ENCODE results near the gene KIAA1671. TPM values are rescaled to one million over a fixed set of nuclear protein-coding genes. Genes with fewer than 3 reads are reported as not detected.
"Not testable (repeated sequence)": the region's sequence is repeated elsewhere in the genome, so short reads cannot be mapped to it uniquely, and the experiment has no call there.

KIAA1671 gene
- total RNA-seq, 3 donors from 2014 or later = 9.8 to 62.8 (median 36.4) TPM

- no peaks in the 10 kb centered on the region for H3K9me3 ChIP-seq
- intact Hi-C loops (cut with DNase I; ENCODE audit: low total_unique reads) = no loop called here
- H3K4me1 ChIP-seq = no peaks in the 10 kb centered on the region
Observed at GRCh38 chr22:25232301-25232700, 279.8 kb downstream of the KIAA1671 start.

DNA sequence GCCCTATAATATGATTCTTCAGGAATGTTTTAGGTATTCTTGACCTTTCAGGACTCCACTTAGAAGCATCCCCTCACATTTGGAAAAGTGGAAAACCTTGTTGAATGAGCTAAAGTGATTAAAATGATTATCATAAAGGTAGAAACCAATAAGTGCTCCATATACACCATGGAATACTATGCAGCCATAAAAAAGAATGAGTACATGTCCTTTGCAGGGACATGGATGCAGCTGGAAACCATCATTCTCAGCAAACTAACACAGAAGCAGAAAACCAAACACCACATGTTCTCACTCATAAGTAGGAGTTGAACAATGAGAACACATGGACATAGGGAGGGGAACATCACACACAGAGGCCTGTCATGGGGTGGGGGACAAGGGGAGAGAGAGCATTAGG lies 281.2 kb downstream of the KIAA1671 start:
- intact Hi-C loops (cut with DNase I; ENCODE audit: low total_unique reads); H3K36me3 ChIP-seq; H3K9me3 ChIP-seq; DNase-seq (ENCODE audit: low spot score in 2 of 2); H3K4me3 ChIP-seq; H3K27me3 ChIP-seq; H3K27ac ChIP-seq; H3K4me1 ChIP-seq: not testable (repeated sequence)

More at GRCh38 chr22:25232301-25232700, 279.8 kb downstream of the KIAA1671 start:
- TF ChIP-seq POLR2AphosphoS5 (IDR thresholded peaks at IDR 0.05) = no peak
- no peak for TF ChIP-seq CTCF (IDR thresholded peaks at IDR 0.05)
- TF ChIP-seq POLR2A (IDR thresholded peaks at IDR 0.05) = no peak
- no peak for DNase-seq (ENCODE audit: low spot score in 2 of 2)
- Histone ChIP-seq H3K27me3 (peaks cover 0 to 7% of the 10 kb centered on the region in 2 donors), H3K36me3 (no peaks in the 10 kb centered on the region), H3K27ac (no peak overlapping the region), H3K4me3 (no peak overlapping the region)

GRCh38 chr22:25235547-25236290 lies 283.2 kb downstream of the KIAA1671 start:
- peak; percentile 27 to 82 for DNase-seq (ENCODE audit: low spot score in 2 of 2)
- intact Hi-C loops (cut with DNase I; ENCODE audit: low total_unique reads) = no loop called here
- Histone ChIP-seq H3K4me1 (no peaks in the 10 kb centered on the region), H3K9me3 (no peaks in the 10 kb centered on the region), H3K27ac (no peak overlapping the region), H3K4me3 (no peak overlapping the region), H3K36me3 (no peaks in the 10 kb centered on the region), H3K27me3 (peaks cover 0 to 7% of the 10 kb centered on the region in 2 donors)
- TF ChIP-seq POLR2A (IDR thresholded peaks at IDR 0.05) = no peak
- TF ChIP-seq POLR2AphosphoS5 (IDR thresholded peaks at IDR 0.05) = no peak
- TF ChIP-seq CTCF (IDR thresholded peaks at IDR 0.05) = peak in 2 of 3 donors; percentile 51 to 68

DNA sequence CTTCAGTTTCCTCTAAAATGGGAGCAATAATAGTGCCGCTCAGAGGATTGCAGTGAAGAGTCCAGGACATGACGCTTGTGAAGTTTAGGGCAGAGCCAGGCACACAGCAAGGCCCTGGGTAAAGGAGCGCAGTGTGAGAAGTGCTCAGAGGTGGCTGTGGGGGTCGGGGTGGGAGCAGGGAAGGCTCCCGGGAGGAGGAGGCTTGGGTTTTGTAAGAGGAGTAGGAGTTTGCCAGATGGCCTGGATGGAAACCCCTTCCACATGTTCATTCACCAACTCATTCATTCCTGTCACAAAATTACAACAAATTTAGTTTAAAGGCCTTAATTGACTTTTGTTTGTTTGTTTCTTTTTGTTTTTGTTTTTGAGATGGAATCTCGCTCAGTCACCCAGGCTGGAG lies 283.9 kb downstream of the KIAA1671 start:
- TF ChIP-seq CTCF (IDR thresholded peaks at IDR 0.05) (no peak), POLR2A (IDR thresholded peaks at IDR 0.05) (no peak), POLR2AphosphoS5 (IDR thresholded peaks at IDR 0.05) (no peak)

GRCh38 chr22:25237503-25237902 lies 285.0 kb downstream of the KIAA1671 start:
- H3K27ac ChIP-seq = no peak overlapping the region
- H3K4me1 ChIP-seq = no peaks in the 10 kb centered on the region
- no peaks in the 10 kb centered on the region for H3K9me3 ChIP-seq
- H3K36me3 ChIP-seq = no peaks in the 10 kb centered on the region
- intact Hi-C loops (cut with DNase I; ENCODE audit: low total_unique reads) = no loop called here
- H3K4me3 ChIP-seq = no peak overlapping the region
- H3K27me3 ChIP-seq = peaks cover 0 to 7% of the 10 kb centered on the region in 2 donors
- no peak for DNase-seq (ENCODE audit: low spot score in 2 of 2)
- TF ChIP-seq CTCF (IDR thresholded peaks at IDR 0.05) (no peak), POLR2AphosphoS5 (IDR thresholded peaks at IDR 0.05) (no peak), POLR2A (IDR thresholded peaks at IDR 0.05) (no peak)

More for the DNA sequence above, 283.9 kb downstream of the KIAA1671 start:
- no peak overlapping the region for H3K27ac ChIP-seq
- intact Hi-C loops (cut with DNase I; ENCODE audit: low total_unique reads) = no loop called here
- H3K4me1 ChIP-seq = no peaks in the 10 kb centered on the region
- H3K36me3 ChIP-seq = no peaks in the 10 kb centered on the region
- H3K9me3 ChIP-seq = no peaks in the 10 kb centered on the region
- peaks cover 0 to 7% of the 10 kb centered on the region in 2 donors for H3K27me3 ChIP-seq
- H3K4me3 ChIP-seq = no peak overlapping the region
- DNase-seq (ENCODE audit: low spot score in 2 of 2) = no peak

DNA sequence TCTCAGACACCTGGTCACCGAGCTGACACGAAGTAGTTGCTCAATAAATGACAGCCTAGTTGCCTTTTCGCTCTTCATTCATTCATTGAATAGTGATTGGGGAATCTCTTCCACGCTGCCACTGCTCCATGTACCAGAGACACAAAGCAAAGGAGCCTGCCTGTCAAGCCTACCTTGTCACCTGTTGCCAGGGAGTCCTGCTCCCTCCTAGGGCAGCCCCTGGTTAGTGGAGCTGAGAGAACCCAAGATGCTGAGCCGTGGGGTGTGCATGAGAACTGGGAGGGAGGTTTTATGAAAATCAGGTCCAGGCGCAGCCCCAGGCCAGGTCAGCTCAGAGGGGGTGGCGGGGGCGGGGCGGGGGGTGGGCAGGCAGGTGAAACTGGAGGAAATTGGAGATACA lies 285.5 kb downstream of the KIAA1671 start:
- DNase-seq (ENCODE audit: low spot score in 2 of 2); H3K4me1 ChIP-seq; H3K27me3 ChIP-seq; H3K9me3 ChIP-seq; intact Hi-C loops (cut with DNase I; ENCODE audit: low total_unique reads); H3K36me3 ChIP-seq; H3K27ac ChIP-seq; H3K4me3 ChIP-seq: not testable (repeated sequence)

Other genes with a start within 250 kb of the KIAA1671 start
- gene PIWIL3, start 178.0 kb upstream of the KIAA1671 start, total RNA-seq = not detected
- 1 to 10 TPM in 2 of 3 donors, under 1 TPM in 1; 0.16 to 2.9 (median 1.9) TPM for gene SGSM1, start 146.5 kb upstream of the KIAA1671 start, total RNA-seq
- not detected for gene LHFPL7, start 6.0 kb upstream of the KIAA1671 start, total RNA-seq
- under 1 TPM in 1 of 3 donors, not detected in 2; 0.66 TPM for gene CRYBB3, start 247.1 kb downstream of the KIAA1671 start, total RNA-seq

Data from breast epithelium (tissue), 4 donors.